Thoracic aorta (tissue), 2 donors: ENCODE results near the gene ERC1. TPM values are rescaled to one million over a fixed set of nuclear protein-coding genes. Genes with fewer than 3 reads are reported as not detected.

Experiments
- ATAC-seq: fragments of 150-250 bp; one replicate; pipeline ENCODE4 v1.8.0; 2017; ENCODE audit warnings: low read depth; ENCODE audit not compliant: insufficient number of reproducible peaks, low FRiP score
- DNase-seq: peaks from one replicate; pipeline ENCODE4 v3.0.0-alpha.2; 2020; ENCODE audit warnings: low spot score
- H3K27ac ChIP-seq, 2 donors: fragments of 200-600 bp; sonication (generic); 1 replicate in 1 of 2; 2 replicates in 1 of 2; pipeline ENCODE4 v1.5.1; 2016; ENCODE audit warnings: mild to moderate bottlenecking in 2 of 2, moderate library complexity in 2 of 2
- H3K27me3 ChIP-seq: fragments of 200-600 bp; sonication (generic); replicated peaks from 2 replicates; pipeline ENCODE4 v1.6.0; 2016; ENCODE audit warnings: mild to moderate bottlenecking; ENCODE audit not compliant: insufficient read depth
- H3K36me3 ChIP-seq: fragments of 200-600 bp; sonication (generic); one replicate; pipeline ENCODE4 v1.5.1; 2016
- H3K4me1 ChIP-seq, 2 donors: fragments of 200-600 bp; sonication (generic); 1 replicate in 1 of 2; 2 replicates in 1 of 2; pipeline versions ENCODE4 v1.5.1 to v1.6.0; 2016; ENCODE audit warnings: low read depth in 2 of 2, mild to moderate bottlenecking in 1 of 2; ENCODE audit not compliant: control insufficient read depth in 1 of 2
- H3K4me3 ChIP-seq: fragments of 200-600 bp; sonication (generic); 2 replicates; pipeline ENCODE4 v1.5.1; 2016; ENCODE audit warnings: mild to moderate bottlenecking
- H3K9me3 ChIP-seq: fragments of 200-600 bp; sonication (generic); 2 replicates; pipeline ENCODE4 v1.5.1; 2016
- total RNA-seq, 2 donors: library from RNA; depleted of rRNA; stranded (reverse); fragments of >200 nt; gene quantifications; one replicate each; pipeline versions ENCODE4 v1.1.0 to v1.2.3, GENCODE V29; 2016
- TF ChIP-seq, protein P1 (sequence below): fragments of 200-600 bp; sonication (generic); IDR thresholded peaks from one replicate; pipeline ENCODE4 v1.5.1; 2019; ENCODE audit warnings: antibody characterized with exemption

Gene ERC1
- total RNA-seq, 2 donors from 2014 or later = 45.8 to 80.0 TPM

DNA sequence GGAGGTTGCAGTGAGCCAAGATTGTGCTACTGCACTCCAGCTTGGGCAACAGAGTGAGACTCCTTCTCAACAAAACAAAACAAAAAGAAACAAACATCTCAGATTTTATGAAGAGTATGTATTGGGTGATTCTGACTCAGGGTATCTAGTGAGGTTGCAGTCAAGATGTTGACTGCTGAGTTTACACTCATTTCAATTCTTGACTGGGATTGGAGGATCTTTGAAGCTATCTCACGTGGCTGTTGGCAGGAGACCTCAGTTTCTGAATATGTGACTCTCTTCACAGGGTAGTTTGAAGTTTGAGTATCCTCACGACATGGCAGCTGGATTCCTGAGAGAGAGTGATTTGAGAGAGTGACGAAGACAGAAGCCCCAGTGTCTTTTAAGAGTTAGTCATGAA lies 29.4 kb downstream of the ERC1 start:
- no peak for ATAC-seq
- no peaks in the 10 kb centered on the region for H3K9me3 ChIP-seq
- no peak overlapping the region for H3K27ac ChIP-seq
- H3K4me1 ChIP-seq = no peaks in the 10 kb centered on the region
- TF ChIP-seq, protein P1, sequence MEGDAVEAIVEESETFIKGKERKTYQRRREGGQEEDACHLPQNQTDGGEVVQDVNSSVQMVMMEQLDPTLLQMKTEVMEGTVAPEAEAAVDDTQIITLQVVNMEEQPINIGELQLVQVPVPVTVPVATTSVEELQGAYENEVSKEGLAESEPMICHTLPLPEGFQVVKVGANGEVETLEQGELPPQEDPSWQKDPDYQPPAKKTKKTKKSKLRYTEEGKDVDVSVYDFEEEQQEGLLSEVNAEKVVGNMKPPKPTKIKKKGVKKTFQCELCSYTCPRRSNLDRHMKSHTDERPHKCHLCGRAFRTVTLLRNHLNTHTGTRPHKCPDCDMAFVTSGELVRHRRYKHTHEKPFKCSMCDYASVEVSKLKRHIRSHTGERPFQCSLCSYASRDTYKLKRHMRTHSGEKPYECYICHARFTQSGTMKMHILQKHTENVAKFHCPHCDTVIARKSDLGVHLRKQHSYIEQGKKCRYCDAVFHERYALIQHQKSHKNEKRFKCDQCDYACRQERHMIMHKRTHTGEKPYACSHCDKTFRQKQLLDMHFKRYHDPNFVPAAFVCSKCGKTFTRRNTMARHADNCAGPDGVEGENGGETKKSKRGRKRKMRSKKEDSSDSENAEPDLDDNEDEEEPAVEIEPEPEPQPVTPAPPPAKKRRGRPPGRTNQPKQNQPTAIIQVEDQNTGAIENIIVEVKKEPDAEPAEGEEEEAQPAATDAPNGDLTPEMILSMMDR = no peak
- no peaks in the 10 kb centered on the region for H3K27me3 ChIP-seq
- H3K36me3 ChIP-seq = no peaks in the 10 kb centered on the region
- no peak for DNase-seq
- no peak overlapping the region for H3K4me3 ChIP-seq

DNA sequence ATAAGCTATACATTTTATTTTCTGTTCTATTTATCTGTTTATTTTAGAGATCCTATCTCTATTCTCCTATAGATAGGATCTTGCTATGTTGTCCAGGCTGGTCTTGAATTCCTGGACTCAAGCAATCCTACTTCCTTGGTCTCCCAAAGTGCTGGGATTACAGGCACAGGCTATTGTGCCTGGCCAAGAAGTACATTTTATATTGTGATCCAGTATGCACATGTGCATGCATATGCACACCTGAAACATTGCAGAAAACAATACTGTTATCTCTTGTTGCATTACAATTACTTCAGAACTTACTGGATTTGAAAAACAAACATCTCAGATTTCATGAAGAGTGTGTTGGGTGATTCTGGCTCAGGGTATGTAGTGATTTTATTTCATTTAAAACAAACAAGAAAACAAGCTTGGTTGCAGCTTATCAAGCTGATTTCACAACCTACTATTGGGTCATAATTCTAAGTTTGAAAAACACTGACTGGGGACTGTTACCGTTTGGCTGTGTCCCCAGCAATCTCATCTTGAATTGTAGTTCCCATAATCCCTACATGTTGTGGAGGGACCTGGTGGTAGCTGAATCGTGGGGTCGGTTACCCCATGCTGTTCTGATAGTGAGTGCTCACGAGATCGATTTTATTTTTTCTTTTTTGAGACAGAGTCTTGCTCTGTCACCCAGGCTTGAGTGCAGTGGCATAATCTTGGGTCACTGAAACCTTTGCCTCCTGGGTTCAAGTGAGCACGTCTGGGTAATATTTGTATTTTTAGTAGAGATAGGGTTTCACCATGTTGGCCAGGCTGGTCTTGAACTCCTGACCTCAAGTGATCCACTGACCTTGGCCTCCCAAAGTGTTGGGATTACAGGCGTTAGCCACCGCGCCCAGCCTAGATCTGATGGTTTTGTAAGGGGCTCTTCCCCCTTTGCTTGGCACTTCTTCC lies 31.3 kb downstream of the ERC1 start:
- no peaks in the 10 kb centered on the region for H3K27me3 ChIP-seq
- H3K4me1 ChIP-seq = no peaks in the 10 kb centered on the region
- TF ChIP-seq, protein P1 = no peak
- ATAC-seq = no peak
- H3K4me3 ChIP-seq = no peak overlapping the region
- no peaks in the 10 kb centered on the region for H3K9me3 ChIP-seq
- no peak for DNase-seq
- no peaks in the 10 kb centered on the region for H3K36me3 ChIP-seq
- H3K27ac ChIP-seq = no peak overlapping the region

DNA sequence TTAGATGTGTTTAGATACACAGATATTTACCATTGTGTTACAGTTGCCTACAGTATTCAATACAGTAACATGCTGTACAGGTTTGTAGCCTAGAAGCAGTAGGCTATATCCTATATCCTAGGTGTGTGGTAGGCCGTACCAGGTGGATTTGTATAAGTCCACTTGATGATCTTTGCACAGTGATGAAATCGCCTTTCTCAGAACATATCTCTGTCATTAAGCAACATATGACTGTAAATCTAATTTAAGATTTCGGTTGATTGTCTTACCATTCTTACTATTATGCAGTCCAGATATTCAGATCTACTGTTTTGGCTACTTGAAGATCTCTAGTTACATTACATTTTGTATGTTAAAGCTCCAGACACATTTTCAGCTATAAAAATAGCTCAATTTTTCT lies 39.8 kb downstream of the ERC1 start:
- no peak overlapping the region for H3K27ac ChIP-seq
- no peaks in the 10 kb centered on the region for H3K27me3 ChIP-seq
- ATAC-seq (no peak), DNase-seq (no peak)
- TF ChIP-seq, protein P1 = no peak
- H3K4me1 ChIP-seq = no peaks in the 10 kb centered on the region
- H3K4me3 ChIP-seq = no peak overlapping the region
- H3K9me3 ChIP-seq = no peaks in the 10 kb centered on the region
- peaks cover 4% of the 10 kb centered on the region for H3K36me3 ChIP-seq

DNA sequence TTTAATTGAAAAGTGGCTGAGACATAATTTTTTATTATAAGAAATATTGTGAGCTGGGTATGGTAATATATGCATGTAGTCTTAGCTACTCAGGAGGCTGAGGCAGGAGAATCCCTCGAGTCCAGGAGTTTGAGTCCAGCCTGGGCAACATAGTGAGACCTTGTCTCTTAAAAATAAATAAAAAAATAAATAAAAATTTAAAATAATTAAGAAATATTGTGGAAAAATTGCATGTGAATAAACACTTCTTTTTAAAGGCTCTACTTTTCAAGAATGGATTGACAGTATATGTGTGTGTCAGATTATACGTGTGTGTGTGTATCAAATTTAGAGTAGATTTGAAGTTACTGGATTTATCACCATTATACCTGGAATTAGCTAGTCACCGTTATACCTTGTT lies 43.2 kb downstream of the ERC1 start:
- ATAC-seq (no peak), DNase-seq (no peak)
- TF ChIP-seq, protein P1 = no peak
- H3K4me1 ChIP-seq = no peaks in the 10 kb centered on the region
- H3K36me3 ChIP-seq = no peaks in the 10 kb centered on the region
- H3K27me3 ChIP-seq = no peaks in the 10 kb centered on the region
- no peaks in the 10 kb centered on the region for H3K9me3 ChIP-seq
- H3K4me3 ChIP-seq = no peak overlapping the region
- no peak overlapping the region for H3K27ac ChIP-seq

DNA sequence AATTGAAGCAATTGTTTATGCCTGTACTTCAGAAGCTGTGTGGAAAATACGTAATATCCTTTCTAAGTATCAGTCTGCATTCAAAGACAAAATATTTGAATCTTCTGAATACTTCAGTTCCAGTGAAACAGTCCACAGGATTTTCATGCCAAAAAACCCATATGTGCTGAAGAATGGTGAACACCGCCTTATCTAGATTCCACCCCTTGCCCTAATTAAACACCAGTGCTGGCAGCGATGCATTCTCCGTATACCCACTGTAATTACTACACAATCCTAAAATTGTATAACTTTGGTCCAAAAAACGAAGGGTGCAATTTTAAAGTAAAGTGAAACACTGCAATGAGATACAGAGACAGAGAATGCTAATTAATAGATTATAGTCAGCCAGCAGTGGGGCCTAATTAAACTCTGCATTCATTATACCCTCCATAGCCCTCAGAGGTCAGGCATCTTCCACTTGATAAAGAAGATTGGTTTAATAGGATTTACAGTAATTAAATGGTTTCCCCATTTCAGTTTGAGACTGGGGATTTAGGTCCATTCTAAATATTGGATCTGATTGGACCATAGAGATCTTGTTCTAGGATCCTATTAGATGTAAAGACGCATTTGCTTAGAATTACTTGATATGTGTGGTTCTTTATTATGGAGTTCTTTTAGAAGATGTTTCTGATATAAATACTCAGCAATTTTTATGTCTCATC lies 43.9 kb downstream of the ERC1 start:
- TF ChIP-seq, protein P1 = no peak
- Histone ChIP-seq H3K27me3 (no peaks in the 10 kb centered on the region), H3K9me3 (no peaks in the 10 kb centered on the region), H3K36me3 (no peaks in the 10 kb centered on the region), H3K4me1 (no peaks in the 10 kb centered on the region), H3K4me3 (no peak overlapping the region), H3K27ac (no peak overlapping the region)
- DNase-seq (no peak), ATAC-seq (no peak)
